GM15510 (cell line): ENCODE data around the gene HECA.

Experiments
- POLR2A ChIP-seq: IDR thresholded peaks from 3 replicates; pipeline ENCODE4 v1.6.1; 2011; ENCODE audit warnings: borderline replicate concordance; ENCODE audit not compliant: insufficient read length; ENCODE audit errors: extremely low read depth

Gene HECA

DNA sequence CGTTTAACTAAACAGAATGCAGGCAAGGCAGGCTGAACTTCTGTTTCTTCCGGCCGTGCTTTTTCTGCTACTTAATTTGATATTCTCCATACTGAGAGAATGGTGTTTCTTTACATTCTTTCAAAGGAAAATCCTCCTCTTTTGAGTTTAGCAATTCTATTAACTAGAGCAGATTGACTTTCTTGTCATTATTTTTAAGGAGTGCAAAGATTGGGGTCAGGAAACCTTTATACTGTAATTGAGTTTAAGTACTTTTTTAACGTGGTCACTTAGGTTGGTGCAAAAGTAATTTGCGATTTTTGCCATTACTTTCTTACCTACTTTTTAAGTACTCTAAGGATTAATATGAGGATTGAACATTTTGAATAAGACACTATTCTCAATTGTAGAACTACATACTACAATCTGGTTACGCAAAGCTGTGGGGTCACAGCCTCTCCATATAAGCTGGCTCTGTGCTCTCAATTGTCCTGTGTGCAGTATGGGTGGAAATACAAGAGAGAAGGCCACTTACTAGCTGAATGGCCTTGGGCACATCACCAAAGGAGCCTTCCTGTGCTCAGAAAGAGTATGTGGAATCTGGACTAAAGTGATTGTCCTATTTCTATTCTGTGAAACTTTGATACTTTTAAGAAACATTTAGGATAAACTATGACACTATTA lies 16.7 kb downstream of the HECA start:
- TF ChIP-seq POLR2A = no peak

DNA sequence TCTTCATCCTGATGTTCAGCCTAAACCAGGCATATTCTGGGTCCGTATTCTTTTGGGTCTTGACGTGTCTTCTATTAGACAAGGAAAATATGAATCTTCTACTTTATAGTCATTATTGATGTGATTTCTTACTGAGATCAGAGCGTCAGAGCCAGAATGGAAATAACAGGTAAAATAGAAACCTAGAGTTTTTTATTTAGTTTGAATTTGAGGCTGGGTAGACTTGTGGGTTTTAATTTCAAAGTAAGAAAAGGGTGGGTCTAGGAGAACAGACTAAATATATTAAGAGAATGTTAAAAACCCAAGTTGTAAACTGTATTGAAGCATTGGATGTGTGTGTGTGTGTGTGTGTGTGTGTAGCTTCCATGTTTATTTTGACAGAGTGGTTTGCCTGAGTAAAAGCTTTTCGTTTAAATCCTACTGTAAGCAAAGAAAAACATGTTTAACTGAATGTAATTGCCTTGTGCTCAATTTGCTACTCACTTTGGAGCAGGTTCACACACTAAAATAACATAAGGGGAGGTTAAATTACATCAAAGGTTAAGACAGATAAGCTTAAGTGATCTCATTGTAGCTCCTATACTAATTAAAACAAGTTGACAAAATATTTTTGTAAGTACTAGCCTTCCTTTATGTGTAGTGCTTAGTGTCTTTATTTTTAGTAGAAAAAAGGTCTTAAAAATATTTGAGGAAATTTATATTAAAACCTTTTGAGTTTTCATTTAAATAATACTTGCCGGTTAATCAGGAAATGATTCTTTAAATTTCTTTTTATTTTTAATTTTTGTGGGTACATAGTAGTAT lies 17.4 kb downstream of the HECA start:
- no peak for TF ChIP-seq POLR2A

DNA sequence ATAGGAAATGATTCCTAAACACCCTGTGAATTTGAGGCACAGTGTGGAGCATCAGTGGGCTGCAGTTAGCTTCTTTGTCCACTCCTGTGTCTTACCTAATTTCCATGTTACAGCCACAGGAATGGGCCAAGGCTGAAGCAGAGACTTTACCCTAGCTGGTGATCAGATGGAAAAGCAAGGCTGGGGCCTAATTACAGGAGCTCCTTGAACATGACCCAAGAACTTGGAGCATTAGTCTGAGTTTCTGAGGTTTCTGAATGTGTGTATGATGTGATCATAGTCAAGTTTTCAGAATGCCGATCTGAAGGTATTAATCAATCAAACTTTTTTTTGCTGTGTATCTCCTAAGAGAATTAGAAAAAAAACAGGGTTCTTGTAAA lies 18.0 kb downstream of the HECA start:
- TF ChIP-seq POLR2A = no peak

DNA sequence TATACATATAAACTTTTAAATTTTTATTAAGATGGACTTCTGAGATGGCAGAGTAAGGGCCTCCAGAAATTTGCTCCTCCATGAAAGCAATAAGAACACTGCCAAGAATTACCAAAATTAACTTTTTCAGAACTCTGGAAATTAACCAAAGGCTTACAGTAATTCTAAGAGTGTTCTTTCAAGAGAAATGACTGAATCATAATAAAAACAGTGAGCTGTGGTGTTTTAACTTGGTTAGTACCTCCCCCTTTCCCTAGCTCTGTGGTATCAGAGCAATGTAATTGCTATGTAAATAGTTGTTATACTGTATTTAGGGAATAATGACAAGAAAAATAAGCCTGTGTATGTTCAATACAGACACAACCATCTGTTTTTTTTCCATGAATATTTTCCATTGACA lies 19.0 kb downstream of the HECA start:
- no peak for TF ChIP-seq POLR2A

DNA sequence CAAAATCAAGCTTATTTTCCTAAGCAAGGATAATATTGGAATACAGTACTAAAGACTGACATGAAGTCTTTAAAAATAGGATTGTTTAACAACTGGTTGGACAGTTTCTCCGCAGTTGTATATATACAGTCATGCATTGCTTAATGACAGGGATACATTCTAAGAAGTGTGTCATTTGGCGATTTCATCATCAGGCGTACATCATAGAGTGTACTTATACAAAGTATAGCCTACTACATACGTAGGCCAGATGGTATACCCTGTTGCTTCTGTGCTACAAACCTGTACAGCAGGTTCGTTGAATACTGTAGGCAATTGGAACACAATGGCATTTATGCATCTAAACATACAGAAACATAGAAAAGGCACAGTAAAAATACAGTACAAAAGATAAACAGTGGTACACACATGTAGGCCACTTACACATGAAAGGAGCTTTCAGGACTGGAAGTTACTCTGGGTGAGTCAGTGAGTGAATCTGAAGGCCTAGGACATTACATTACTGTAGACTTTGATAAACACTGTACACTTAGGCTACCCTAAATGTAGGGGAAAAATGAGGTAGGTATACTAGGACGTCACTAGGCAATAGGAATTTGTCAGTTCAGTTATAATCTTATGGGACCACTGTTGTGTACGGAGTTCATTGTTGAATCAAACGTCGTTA lies 20.1 kb downstream of the HECA start:
- TF ChIP-seq POLR2A = no peak

DNA sequence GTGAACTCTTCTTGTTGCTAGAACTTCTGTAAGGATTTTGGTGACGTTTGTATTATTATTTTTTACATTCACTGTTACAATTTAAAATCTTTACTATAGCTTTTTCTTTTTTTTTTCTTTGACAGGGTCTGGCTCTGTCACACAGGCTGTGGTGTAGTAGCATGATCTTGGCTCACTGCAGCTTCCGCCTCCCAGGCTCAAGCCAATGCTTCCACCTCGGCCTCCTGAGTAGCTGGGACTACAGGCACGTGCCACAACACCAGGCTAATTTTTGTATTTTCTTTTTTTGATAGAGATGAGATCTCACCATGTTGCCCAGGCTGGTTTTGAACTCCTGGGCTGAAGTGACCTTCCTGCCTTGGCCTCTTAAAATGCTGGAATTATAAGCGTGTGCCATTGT lies 21.2 kb downstream of the HECA start:
- no peak for TF ChIP-seq POLR2A

DNA sequence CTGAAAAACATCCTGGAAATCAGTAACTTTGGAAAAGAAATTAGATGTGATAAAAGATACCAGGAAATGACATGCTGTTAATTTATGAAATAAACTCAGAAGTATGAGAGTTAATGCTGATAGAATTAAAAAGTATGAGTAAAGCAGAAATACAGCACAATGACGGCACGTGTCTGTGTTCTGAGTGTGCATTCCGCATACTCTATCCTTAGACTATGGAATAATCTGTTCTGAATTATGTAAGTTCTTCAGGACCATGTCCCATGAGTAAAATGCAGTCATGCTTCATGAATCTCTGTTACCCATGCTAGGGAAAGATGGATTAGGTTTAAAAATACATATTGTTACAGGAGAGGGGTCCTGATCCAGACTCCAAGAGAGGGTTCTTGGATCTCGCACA lies 21.7 kb downstream of the HECA start:
- TF ChIP-seq POLR2A = no peak

DNA sequence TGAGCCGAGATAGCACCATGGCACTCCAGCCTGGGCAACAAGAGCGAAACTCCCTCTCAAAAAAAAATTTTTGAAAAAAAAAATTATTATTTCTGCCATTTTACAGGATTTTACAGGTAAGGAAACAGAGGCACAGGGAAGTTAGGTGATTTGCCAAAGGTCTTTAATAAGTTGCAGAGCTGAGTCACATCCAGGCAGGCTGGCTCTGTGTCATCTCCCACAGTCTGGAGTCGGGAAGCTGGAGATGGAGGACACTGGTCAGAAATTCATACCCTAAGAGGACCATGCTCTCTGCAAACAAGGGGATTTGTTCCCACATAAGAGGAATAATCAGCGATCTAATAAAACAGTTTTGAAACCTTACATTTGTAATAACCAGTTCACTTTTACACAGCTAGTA lies 24.1 kb downstream of the HECA start:
- TF ChIP-seq POLR2A = no peak

DNA sequence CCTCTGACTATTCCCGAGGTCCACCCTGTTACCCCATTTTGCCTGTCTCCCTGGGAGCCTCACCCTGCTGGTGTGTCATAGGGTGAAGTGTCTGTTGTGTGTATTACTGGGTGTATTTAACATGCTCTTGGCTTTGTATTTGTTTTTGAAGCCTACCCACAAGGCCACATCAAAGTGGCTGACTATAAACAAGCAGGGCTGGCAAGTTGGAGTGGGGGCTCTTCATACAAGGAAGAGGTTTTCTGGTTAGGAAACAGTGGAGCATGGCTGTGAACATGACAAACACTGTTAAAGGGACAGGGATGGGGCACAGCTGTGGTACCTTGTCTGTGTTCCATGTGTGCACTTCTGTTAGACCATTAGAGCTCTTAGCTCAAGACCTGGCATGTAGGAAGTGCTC lies 26.3 kb downstream of the HECA start:
- no peak for TF ChIP-seq POLR2A

DNA sequence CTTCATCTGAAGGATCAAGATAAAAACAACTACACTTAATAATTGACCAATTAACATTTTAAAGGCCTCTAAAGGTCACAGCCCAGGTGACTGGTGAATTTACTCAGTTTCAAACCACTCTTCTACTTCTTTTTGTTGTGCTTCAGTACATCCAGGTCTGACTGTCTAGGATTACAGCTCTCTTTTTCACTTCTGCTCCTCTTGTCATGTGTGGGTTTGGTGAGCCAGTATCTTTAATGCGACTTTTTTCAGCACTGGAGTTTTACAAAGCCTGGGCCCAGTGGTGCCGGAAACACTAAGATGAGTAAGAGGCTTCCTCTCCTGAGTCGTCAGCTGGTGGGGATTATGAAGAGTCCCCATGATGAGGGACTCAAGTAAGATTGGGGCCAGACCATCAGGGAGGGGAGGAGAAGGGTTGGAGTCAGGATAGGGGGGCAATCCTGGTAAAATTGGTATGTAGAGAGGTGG lies 27.0 kb downstream of the HECA start:
- TF ChIP-seq POLR2A = no peak

DNA sequence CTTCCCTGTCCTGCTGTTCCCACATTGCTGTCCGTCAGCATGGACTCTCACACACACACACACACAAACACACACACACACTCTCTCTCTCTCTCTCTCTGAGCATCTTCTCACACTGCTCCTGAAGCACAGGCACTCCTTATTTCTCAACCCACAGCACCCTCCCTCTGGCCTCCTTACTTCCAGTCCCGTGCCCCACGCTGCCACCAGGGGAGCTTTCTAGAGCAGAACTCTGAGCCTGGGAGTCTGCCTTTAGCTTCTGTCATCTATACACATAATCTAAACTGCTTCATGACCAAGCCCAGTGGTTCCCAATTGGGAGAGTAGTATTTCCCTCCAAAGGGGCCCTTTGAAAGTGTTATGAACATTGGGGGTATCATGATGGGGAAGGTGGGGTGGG lies 29.1 kb downstream of the HECA start:
- TF ChIP-seq POLR2A = no peak

DNA sequence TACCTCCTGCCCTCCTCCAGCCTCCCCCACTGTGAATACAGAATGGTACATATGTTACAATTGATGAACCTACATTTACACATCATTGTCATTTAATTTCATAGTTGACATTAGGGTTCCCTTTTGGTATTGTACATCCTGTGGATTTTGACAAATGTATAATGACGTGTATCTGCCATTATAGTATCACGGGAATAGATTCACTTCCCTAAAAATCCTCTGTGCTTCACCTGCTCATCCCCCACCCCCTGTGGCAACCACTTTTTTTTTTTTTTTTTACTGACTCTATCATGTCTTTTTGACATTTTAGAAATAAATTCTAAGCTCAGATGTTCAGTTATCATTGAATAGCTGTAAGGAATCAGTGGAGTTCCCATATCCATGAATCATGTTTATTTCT lies 30.4 kb downstream of the HECA start:
- no peak for TF ChIP-seq POLR2A

DNA sequence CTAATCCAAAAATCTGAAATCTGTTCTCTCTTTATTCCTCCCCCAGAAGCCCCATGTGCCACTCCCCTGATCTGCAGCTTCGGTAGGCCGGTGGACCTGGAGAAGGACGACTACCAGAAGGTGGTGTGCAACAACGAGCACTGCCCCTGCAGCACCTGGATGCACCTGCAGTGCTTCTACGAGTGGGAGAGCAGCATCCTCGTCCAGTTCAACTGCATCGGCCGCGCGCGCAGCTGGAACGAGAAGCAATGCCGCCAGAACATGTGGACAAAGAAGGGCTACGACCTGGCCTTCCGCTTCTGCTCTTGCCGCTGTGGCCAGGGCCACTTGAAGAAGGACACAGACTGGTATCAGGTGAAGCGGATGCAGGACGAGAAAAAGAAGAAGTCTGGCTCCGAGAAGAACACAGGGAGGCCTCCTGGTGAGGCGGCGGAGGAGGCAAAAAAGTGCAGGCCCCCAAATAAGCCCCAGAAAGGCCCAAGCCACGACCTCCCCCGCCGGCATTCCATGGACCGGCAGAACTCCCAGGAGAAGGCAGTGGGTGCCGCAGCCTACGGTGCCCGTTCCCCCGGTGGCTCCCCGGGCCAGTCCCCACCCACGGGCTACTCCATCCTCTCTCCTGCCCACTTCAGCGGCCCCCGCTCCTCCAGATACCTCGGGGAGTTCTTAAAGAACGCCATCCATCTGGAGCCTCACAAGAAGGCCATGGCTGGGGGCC lies 31.5 kb downstream of the HECA start:
- TF ChIP-seq POLR2A = no peak

DNA sequence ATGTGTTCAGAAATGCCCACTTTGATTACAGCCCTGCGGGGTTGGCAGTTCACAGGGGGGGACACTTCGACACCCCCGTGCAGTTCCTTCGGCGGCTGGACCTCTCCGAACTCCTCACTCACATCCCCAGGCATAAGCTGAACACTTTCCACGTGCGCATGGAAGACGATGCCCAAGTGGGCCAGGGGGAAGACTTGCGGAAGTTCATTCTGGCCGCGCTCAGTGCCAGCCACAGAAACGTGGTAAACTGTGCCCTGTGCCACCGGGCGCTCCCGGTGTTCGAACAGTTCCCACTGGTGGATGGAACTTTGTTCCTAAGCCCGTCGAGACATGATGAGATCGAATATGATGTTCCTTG lies 32.1 kb downstream of the HECA start:
- no peak for TF ChIP-seq POLR2A

DNA sequence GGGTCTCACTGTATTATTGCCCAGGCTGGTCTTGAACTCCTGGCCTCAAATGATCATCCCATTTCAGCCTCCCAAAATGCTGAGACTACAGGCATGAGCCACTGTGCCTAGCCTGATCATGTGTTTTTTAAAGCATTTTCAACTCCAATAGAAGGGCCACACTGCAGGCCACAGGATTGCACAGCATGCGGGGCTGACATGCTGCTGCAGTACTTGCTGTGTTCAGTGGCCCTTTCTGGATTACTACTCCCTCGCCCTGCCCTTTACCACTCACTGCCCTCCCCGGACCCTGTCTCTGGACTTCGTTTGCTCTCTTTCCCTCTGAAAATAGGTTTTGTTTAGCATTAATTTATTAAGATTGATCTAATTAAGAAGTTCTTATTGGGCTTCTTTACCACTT lies 37.3 kb downstream of the HECA start:
- no peak for TF ChIP-seq POLR2A
